Endothelial cell of umbilical vein (primary cell): ENCODE results near the gene ACAT1. TPM values are rescaled to one million over a fixed set of nuclear protein-coding genes. Genes with fewer than 3 reads are reported as not detected.

Experiments
- BruUV-seq: library from RNA; stranded (reverse); fragments of 400-500 nt; replicated peaks from 2 replicates; lab custom pipeline; 2021; lab: Mats Ljungman, UMichigan
- CTCF ChIA-PET: fragments of 300-600, 350-600 bp; sonication (Branson Sonifier 250); formaldehyde crosslinking; loops from one replicate; lab custom pipeline; 2021; ENCODE audit warnings: antibody characterized with exemption, inconsistent platforms; lab: Charles Lee
- POLR2A ChIA-PET: fragments of 300-600, 350-600 bp; sonication (Branson Sonifier 250); formaldehyde crosslinking; loops from one replicate; lab custom pipeline; 2021; ENCODE audit warnings: antibody characterized with exemption, inconsistent platforms; lab: Charles Lee
- DNase-seq: peaks from one replicate; pipeline ENCODE4 v3.0.0-alpha.2; 2011; ENCODE audit warnings: low read depth, low spot score
- FAIRE-seq: peaks from 2 replicates; lab custom pipeline; 2011; peaks lifted over from hg19 to GRCh38; lab: Jason Lieb, UNC
- H2AFZ ChIP-seq: 2 replicates; pipeline ENCODE4 v1.6.0; 2012; ENCODE audit warnings: low read depth, low read length, control low read depth, inconsistent platforms
- H3K27ac ChIP-seq: 2 replicates; pipeline ENCODE4 v1.5.1; 2011; ENCODE audit warnings: low read depth, mild to moderate bottlenecking, control low read depth, low read length, moderate library complexity; ENCODE audit not compliant: insufficient read depth
- H3K27me3 ChIP-seq, 2 experiments: 2 replicates each; pipeline versions ENCODE4 v1.6.0 to v1.6.1; 2011; ENCODE audit warnings: low read length in 2 of 2, mixed read lengths in 1 of 2; ENCODE audit not compliant: control insufficient read depth in 2 of 2, insufficient read depth in 2 of 2
- H3K36me3 ChIP-seq, 2 experiments: 2 replicates in 1 of 2; 3 replicates in 1 of 2; pipeline ENCODE4 v1.5.1; 2011; ENCODE audit warnings: low read length in 2 of 2, mild to moderate bottlenecking in 1 of 2, moderate library complexity in 1 of 2; ENCODE audit not compliant: control insufficient read depth in 2 of 2, insufficient read depth in 2 of 2; ENCODE audit errors: extremely low read depth in 1 of 2
- H3K4me1 ChIP-seq: 3 replicates; pipeline ENCODE4 v1.5.1; 2011; ENCODE audit warnings: mild to moderate bottlenecking, low read length; ENCODE audit not compliant: control insufficient read depth, insufficient read depth; ENCODE audit errors: extremely low read depth
- H3K4me2 ChIP-seq: 2 replicates; pipeline ENCODE4 v1.6.1; 2011; ENCODE audit warnings: low read length, control low read depth, mixed read lengths; ENCODE audit not compliant: insufficient read depth
- H3K4me3 ChIP-seq, 3 experiments: fragments of 200-600 bp in 1 of 3; sonication (generic), shearing (Covaris generic) in 1 of 3; replicated peaks in 1 of 3; 2 replicates each; pipeline ENCODE4 v1.5.1; 2011 to 2016; ENCODE audit warnings: control low read depth in 3 of 3, low read length in 3 of 3, mild to moderate bottlenecking in 2 of 3, inconsistent platforms in 1 of 3, low read depth in 1 of 3, moderate library complexity in 1 of 3; ENCODE audit not compliant: insufficient read depth in 1 of 3
- H3K79me2 ChIP-seq: 2 replicates; pipeline ENCODE4 v1.6.0; 2012; ENCODE audit warnings: low read length, inconsistent platforms; ENCODE audit not compliant: control insufficient read depth, insufficient read depth
- H3K9ac ChIP-seq: replicated peaks from 2 replicates; pipeline ENCODE3; 2011; ENCODE audit warnings: low read length, control low read depth; ENCODE audit not compliant: insufficient read depth; ENCODE audit errors: extremely low read depth
- H3K9me1 ChIP-seq: replicated peaks from 3 replicates; pipeline ENCODE4 v1.6.0; 2011; ENCODE audit warnings: mild to moderate bottlenecking, low read length; ENCODE audit not compliant: control insufficient read depth, insufficient read depth; ENCODE audit errors: extremely low read depth
- H3K9me3 ChIP-seq: replicated peaks from 2 replicates; pipeline ENCODE4 v1.5.1; 2012; ENCODE audit warnings: low read length, inconsistent platforms; ENCODE audit not compliant: control insufficient read depth, insufficient read depth
- H4K20me1 ChIP-seq: replicated peaks from 2 replicates; pipeline ENCODE3; 2011; ENCODE audit warnings: mild to moderate bottlenecking, low read length; ENCODE audit not compliant: control insufficient read depth, insufficient read depth; ENCODE audit errors: extremely low read depth
- FOS ChIP-seq: IDR thresholded peaks from 2 replicates; pipeline ENCODE4 v1.6.1; 2011; ENCODE audit warnings: mild to moderate bottlenecking, low read length, moderate library complexity, borderline replicate concordance; ENCODE audit not compliant: insufficient read depth
- GATA2 ChIP-seq: IDR thresholded peaks from 2 replicates; pipeline ENCODE4 v1.7.0; 2011; ENCODE audit warnings: low read depth, mild to moderate bottlenecking, moderate library complexity, mixed read lengths, low read length; ENCODE audit not compliant: insufficient read length, insufficient read depth
- JUN ChIP-seq: IDR thresholded peaks from 2 replicates; pipeline ENCODE4 v1.6.1; 2011; ENCODE audit warnings: borderline replicate concordance, low read depth; ENCODE audit not compliant: insufficient read length, insufficient read depth
- MYC ChIP-seq: IDR thresholded peaks from one replicate; pipeline ENCODE4 v1.6.1; 2011; ENCODE audit warnings: mild to moderate bottlenecking, low read depth, low read length
- POLR2A ChIP-seq: IDR thresholded peaks from 2 replicates; pipeline ENCODE4 v1.6.1; 2012; ENCODE audit warnings: low read depth, mild to moderate bottlenecking, control low read depth, low read length
- POLR2AphosphoS5 ChIP-seq: IDR thresholded peaks from 2 replicates; pipeline ENCODE4 v1.6.1; 2012; ENCODE audit warnings: low read depth, mild to moderate bottlenecking, control low read depth, low read length, moderate library complexity; ENCODE audit not compliant: insufficient read depth
- dilution Hi-C: fragments of 300-500 bp; cut with MboI; formaldehyde crosslinking; loops from one replicate; pipeline ENCODE4 v1.15.0; 2019; ENCODE audit warnings: low sequenced_read_pairs; ENCODE audit not compliant: extremely low pct_ligation_motif_present
- intact Hi-C: fragments of 100-400 bp; cut with micrococcal nuclease; formaldehyde crosslinking; loops from one replicate; pipeline ENCODE4 v1.10.0; 2022
- polyA plus RNA-seq, 4 experiments: library from polyadenylated mRNA; depleted of rRNA in 3 of 4; stranded (reverse) in 3 of 4; unstranded in 1 of 4; fragments of >200 nt; gene quantifications; 2 replicates each; pipeline versions ENCODE4 v1.2.1 to v1.2.3, GENCODE V29; 2011 to 2012; ENCODE audit warnings: missing spikeins in 1 of 4
- total RNA-seq: library from RNA; stranded (reverse); gene quantifications from 2 replicates; pipeline ENCODE4 v1.2.3, GENCODE V29; 2021

Gene ACAT1
- total and polyA plus RNA-seq, 2 donors (not counting 3 experiments of a cell fraction or from before 2014, with no cell fraction given), result 36.8 to 59.9 TPM

DNA sequence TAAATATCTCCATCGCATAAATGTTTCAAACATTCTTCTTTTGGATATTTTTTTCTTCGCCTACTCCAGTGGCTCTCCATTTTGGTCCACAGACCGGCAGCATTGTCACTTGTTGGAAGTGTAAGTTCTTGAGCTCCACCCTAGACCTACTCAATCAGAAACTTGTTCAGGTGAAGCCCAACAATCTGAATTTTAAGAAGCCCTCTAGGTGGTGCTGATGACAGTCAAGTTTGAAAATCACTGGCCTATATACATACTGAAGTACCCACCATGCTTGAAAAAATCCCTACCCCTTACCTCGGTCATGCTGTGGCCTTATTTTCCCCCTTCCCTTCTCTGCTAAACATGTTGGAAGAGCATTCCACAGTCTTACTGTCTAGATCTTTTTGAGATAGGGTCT is 10.2 kb upstream of the ACAT1 start:
- Histone ChIP-seq H3K4me1 (no peaks in the 10 kb centered on the region), H3K36me3 (no peaks in the 10 kb centered on the region), H3K9me1 (no peaks in the 10 kb centered on the region), H3K79me2 (no peaks in the 10 kb centered on the region), H4K20me1 (no peaks in the 10 kb centered on the region), H3K4me3 (no peak overlapping the region), H3K4me2 (no peak overlapping the region), H3K9me3 (no peaks in the 10 kb centered on the region), H3K9ac (no peak overlapping the region), H2AFZ (no peak overlapping the region), H3K27ac (no peak overlapping the region), H3K27me3 (no peaks in the 10 kb centered on the region)
- dilution Hi-C loops, result no loop called here
- no peak for TF ChIP-seq JUN
- no peak for TF ChIP-seq MYC
- no peak for TF ChIP-seq FOS
- TF ChIP-seq POLR2A, result no peak
- no peak for TF ChIP-seq GATA2
- intact Hi-C loops, result loop anchor here (10.0 kb wide), 1 partner anchor 1584 kb away; no protein-coding TSS in a partner anchor
- no peak for FAIRE-seq
- CTCF ChIA-PET, result no interaction called here
- no peak for DNase-seq
- BruUV-seq, result no TSS peak
- POLR2A ChIA-PET, result no interaction called here

DNA sequence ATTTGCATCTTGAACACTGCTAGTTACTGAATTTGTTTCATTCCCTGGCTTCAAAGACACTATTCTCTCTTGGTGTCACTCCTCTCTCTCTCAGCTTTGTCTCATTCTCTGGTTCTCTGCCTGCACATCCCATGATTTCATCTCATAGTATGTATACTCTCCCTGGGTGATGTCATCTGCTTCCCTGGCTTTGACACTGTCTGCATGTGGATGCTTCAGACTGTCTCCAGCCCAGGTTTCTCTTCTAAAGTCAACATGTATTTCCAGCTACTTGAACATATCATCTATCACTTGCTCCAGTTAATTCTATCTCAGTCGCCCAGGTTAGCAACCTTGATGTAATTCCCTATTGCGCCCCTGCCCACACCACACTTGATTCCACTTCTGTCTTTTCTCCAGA is 9.3 kb upstream of the ACAT1 start:
- Histone ChIP-seq H3K36me3 (no peaks in the 10 kb centered on the region), H3K79me2 (no peaks in the 10 kb centered on the region), H4K20me1 (no peaks in the 10 kb centered on the region), H3K4me3 (no peak overlapping the region), H3K9me3 (no peaks in the 10 kb centered on the region), H3K9ac (no peak overlapping the region), H3K27ac (no peak overlapping the region), H3K4me1 (no peaks in the 10 kb centered on the region), H2AFZ (no peak overlapping the region), H3K27me3 (no peaks in the 10 kb centered on the region), H3K9me1 (no peaks in the 10 kb centered on the region), H3K4me2 (no peak overlapping the region)
- TF ChIP-seq POLR2AphosphoS5 (no peak), MYC (no peak), POLR2A (no peak)
- FAIRE-seq (no peak), DNase-seq (no peak)
- CTCF ChIA-PET, result interaction anchor here (1.4 kb wide), 1 partner anchor 544 kb away, joined by 3 read pairs; no protein-coding TSS in a partner anchor
- intact Hi-C loops, result loop anchor here (10.0 kb wide), 1 partner anchor 1583 kb away; no protein-coding TSS in a partner anchor
- POLR2A ChIA-PET, result no interaction called here
- no TSS peak for BruUV-seq
- dilution Hi-C loops, result no loop called here
